ENCODE results near the gene MRTFA.
"Not testable (repeated sequence)": the region's sequence is repeated elsewhere in the genome, so short reads cannot be mapped to it uniquely, and the experiment has no call there.

The MRTFA gene

DNA sequence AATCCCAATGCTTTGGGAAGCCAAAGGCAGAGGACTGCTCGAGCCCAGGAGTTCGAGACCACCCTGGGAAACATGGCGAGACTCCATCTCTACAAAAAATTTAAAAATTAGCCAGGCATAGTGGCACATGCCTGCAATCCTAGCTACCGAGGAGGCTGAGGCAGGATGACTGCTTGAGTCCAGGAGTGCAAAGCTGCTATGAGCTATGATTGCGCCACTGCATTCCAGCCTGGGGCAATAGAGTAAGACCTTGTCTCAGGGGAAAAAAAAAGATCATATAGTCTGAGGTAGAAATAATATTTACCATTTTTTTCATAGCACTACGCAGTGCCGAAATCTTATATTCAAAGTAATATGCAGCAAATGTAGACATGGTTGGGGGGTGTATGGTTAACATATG is 47.8 kb downstream of the MRTFA start:
- H3K9me3 ChIP-seq = no peaks in the 10 kb centered on the region
- peaks cover 0 to 26% (median 10%) of the 10 kb centered on the region in 4 donors for H3K4me1 ChIP-seq
- DNase-seq = no peak
- H3K27me3 ChIP-seq = no peaks in the 10 kb centered on the region
- no peaks in the 10 kb centered on the region for H3K36me3 ChIP-seq
- intact Hi-C loops (cut with DNase I; ENCODE audit: low total_unique reads) = no loop called here
- H3K27ac ChIP-seq = no peak overlapping the region
- no peak for TF ChIP-seq CTCF (IDR thresholded peaks at IDR 0.05)
- no peak overlapping the region for H3K4me3 ChIP-seq

- Histone ChIP-seq H3K4me1 (peaks cover 0 to 14% (median 5%) of the 10 kb centered on the region in 4 donors), H3K9me3 (no peaks in the 10 kb centered on the region), H3K36me3 (no peaks in the 10 kb centered on the region), H3K27me3 (no peaks in the 10 kb centered on the region), H3K27ac (no peak overlapping the region), H3K4me3 (no peak overlapping the region)
- intact Hi-C loops (cut with DNase I; ENCODE audit: low total_unique reads) = no loop called here
- no peak for DNase-seq
- no peak for TF ChIP-seq CTCF (IDR thresholded peaks at IDR 0.05)
These were observed 49.7 kb downstream of the MRTFA start for GRCh38 chr22:40586781-40587180.

- intact Hi-C loops (cut with DNase I; ENCODE audit: low total_unique reads) = no loop called here
- TF ChIP-seq CTCF (IDR thresholded peaks at IDR 0.05) = no peak
- H3K27ac ChIP-seq = no peak overlapping the region
- no peak for DNase-seq
- H3K4me3 ChIP-seq = no peak overlapping the region
- no peaks in the 10 kb centered on the region for H3K27me3 ChIP-seq
- peaks cover 0 to 14% (median 5%) of the 10 kb centered on the region in 4 donors for H3K4me1 ChIP-seq
- H3K36me3 ChIP-seq = no peaks in the 10 kb centered on the region
- H3K9me3 ChIP-seq = no peaks in the 10 kb centered on the region
These were observed 51.2 kb downstream of the MRTFA start for GRCh38 chr22:40585310-40585751.

GRCh38 chr22:40584766-40585165 is 51.8 kb downstream of the MRTFA start:
- H3K27ac ChIP-seq; intact Hi-C loops (cut with DNase I; ENCODE audit: low total_unique reads); H3K36me3 ChIP-seq; H3K4me3 ChIP-seq; H3K9me3 ChIP-seq; H3K27me3 ChIP-seq; DNase-seq: not testable (repeated sequence)
- H3K4me1 ChIP-seq = peaks cover 0 to 14% (median 5%) of the 10 kb centered on the region in 4 donors

DNA sequence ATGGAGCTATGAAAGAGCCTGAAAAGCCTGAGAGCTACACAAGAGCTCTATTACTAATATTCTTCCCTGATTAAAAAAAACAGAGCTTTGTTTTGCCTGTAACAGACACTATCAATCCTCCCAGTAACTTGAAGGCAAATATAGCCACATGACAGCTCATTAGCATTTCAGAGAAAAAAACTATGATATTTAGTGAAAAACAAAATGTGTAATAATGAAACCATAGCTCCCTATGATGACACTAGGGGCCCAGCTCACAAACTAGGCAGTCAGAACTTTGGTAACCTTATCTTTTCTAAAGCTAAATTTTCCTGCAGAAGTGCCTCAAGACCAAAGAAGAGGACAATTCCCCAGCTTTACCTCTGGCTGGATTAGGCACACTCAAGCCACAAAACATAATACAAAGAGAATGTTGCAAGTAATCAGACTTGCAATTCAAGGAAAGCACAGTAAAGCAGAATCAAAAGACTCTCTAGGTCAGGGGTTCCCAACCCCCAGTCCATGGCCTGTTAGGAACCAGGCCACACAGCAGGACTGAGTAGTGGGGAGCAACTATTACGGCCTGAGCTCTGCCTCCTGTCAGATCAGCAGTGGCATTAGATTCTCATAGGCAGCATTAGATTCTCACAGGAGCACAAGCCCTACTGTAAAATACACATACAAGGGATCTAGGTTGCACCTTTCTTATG is 53.3 kb downstream of the MRTFA start:
- H3K4me3 ChIP-seq = no peak overlapping the region
- no peaks in the 10 kb centered on the region for H3K27me3 ChIP-seq
- H3K27ac ChIP-seq = no peak overlapping the region
- DNase-seq = no peak
- H3K9me3 ChIP-seq = no peaks in the 10 kb centered on the region
- intact Hi-C loops (cut with DNase I; ENCODE audit: low total_unique reads) = no loop called here
- H3K36me3 ChIP-seq = no peaks in the 10 kb centered on the region
- H3K4me1 ChIP-seq = peaks cover 0 to 6% (median 0%) of the 10 kb centered on the region in 4 donors
- no peak for TF ChIP-seq CTCF (IDR thresholded peaks at IDR 0.05)

DNA sequence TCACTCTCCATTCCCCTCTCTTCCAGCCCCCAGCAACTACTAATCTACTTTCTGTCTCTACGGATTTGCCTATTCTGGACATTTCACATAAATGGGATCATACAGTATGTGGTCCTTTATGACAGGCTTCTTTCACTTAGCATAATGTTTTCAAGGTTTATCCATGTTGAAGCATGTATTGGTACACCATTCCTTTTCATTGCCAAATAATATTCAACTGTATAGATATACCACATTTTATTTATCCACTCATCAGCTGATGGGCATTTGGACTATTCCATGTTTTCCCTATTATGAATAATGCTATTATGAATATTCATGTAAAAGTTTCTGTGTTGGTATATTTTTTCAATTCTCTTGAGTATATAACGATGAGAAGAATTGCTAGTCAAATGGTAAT is 54.5 kb downstream of the MRTFA start:
- H3K36me3 ChIP-seq = no peaks in the 10 kb centered on the region
- no peak for DNase-seq
- intact Hi-C loops (cut with DNase I; ENCODE audit: low total_unique reads) = no loop called here
- no peak for TF ChIP-seq CTCF (IDR thresholded peaks at IDR 0.05)
- no peak overlapping the region for H3K4me3 ChIP-seq
- H3K27me3 ChIP-seq = no peaks in the 10 kb centered on the region
- H3K27ac ChIP-seq = no peak overlapping the region
- peaks cover 0 to 6% (median 0%) of the 10 kb centered on the region in 4 donors for H3K4me1 ChIP-seq
- H3K9me3 ChIP-seq = no peaks in the 10 kb centered on the region

Measured in tibial artery (tissue), 4 donors.